SK-N-SH treated with all-trans-retinoic acid at 6 μM for 48 hours (cell line): Measurements from ENCODE around the gene HIRA.
"Not testable (repeated sequence)": the region's sequence is repeated elsewhere in the genome, so short reads cannot be mapped to it uniquely, and the experiment has no call there.

ENCODE experiments used
- ATAC-seq: fragments of 200-7000 bp; cut with Tn5 transposase; 3 replicates; pipeline ENCODE4 v1.9.1; 2020; ENCODE audit warnings: mild to moderate bottlenecking, moderate library complexity
- ARNTL ChIP-seq: fragments of 450-650 bp; formaldehyde crosslinking; IDR thresholded peaks from 2 replicates; pipeline ENCODE4 v1.5.0; 2020; ENCODE audit warnings: low read depth, mild to moderate bottlenecking, moderate library complexity, borderline replicate concordance
- BACH2 ChIP-seq: fragments of 250-450 bp; sonication (Bioruptor Pico); IDR thresholded peaks from 2 replicates; pipeline ENCODE4 v1.9.0; 2021; ENCODE audit warnings: mild to moderate bottlenecking, borderline replicate concordance
- CSDC2 ChIP-seq: fragments of 250-450 bp; sonication (Bioruptor Pico); IDR thresholded peaks from 2 replicates; pipeline ENCODE4 v1.5.0; 2020; ENCODE audit warnings: mild to moderate bottlenecking, moderate library complexity
- ESRRG ChIP-seq: fragments of 250-450 bp; sonication (Bioruptor Pico); IDR thresholded peaks from 2 replicates; pipeline ENCODE4 v1.6.1; 2021; ENCODE audit warnings: mild to moderate bottlenecking
- GLIS3 ChIP-seq: fragments of 250-450 bp; sonication (Bioruptor Pico); IDR thresholded peaks from 2 replicates; pipeline ENCODE4 v1.5.0; 2020; ENCODE audit warnings: mild to moderate bottlenecking, moderate library complexity
- ISL1 ChIP-seq: fragments of 250-450 bp; sonication (Bioruptor Pico); IDR thresholded peaks from 2 replicates; pipeline ENCODE4 v2.1.2; 2022; ENCODE audit warnings: mild to moderate bottlenecking, moderate library complexity
- PPARA ChIP-seq: fragments of 250-450 bp; sonication (Bioruptor Pico); IDR thresholded peaks from 2 replicates; pipeline ENCODE4 v1.5.0; 2020; ENCODE audit warnings: mild to moderate bottlenecking, borderline replicate concordance
- RARB ChIP-seq: fragments of 250-450 bp; sonication (Bioruptor Pico); IDR thresholded peaks from 2 replicates; pipeline ENCODE4 v1.8.0; 2021; ENCODE audit warnings: mild to moderate bottlenecking, moderate library complexity
- TCF4 ChIP-seq: fragments of 250-450 bp; sonication (Bioruptor Pico); IDR thresholded peaks from 2 replicates; pipeline ENCODE4 v1.8.0; 2021; ENCODE audit warnings: mild to moderate bottlenecking, moderate library complexity, borderline replicate concordance
- TOX ChIP-seq: fragments of 250-450 bp; sonication (Bioruptor Pico); IDR thresholded peaks from 2 replicates; pipeline ENCODE4 v1.8.0; 2021; ENCODE audit warnings: mild to moderate bottlenecking, moderate library complexity, borderline replicate concordance
- ZC3H10 ChIP-seq: fragments of 250-450 bp; sonication (Bioruptor Pico); IDR thresholded peaks from 2 replicates; pipeline ENCODE4 v1.5.1; 2021; ENCODE audit warnings: mild to moderate bottlenecking, moderate library complexity
- ZFP3 ChIP-seq: fragments of 250-450 bp; sonication (Bioruptor Pico); IDR thresholded peaks from 2 replicates; pipeline ENCODE4 v1.5.0; 2020; ENCODE audit warnings: mild to moderate bottlenecking, moderate library complexity
- ZFP30 ChIP-seq: fragments of 450-650 bp; formaldehyde crosslinking; IDR thresholded peaks from 2 replicates; pipeline ENCODE4 v1.5.0; 2022; ENCODE audit warnings: mild to moderate bottlenecking, moderate library complexity
- ZNF565 ChIP-seq: fragments of 450-650 bp; formaldehyde crosslinking; conservative IDR thresholded peaks from 2 replicates; pipeline ENCODE4 v1.5.0; 2020; ENCODE audit warnings: low read depth, mild to moderate bottlenecking, moderate library complexity
- ZNF70 ChIP-seq: fragments of 450-650 bp; formaldehyde crosslinking; IDR thresholded peaks from 2 replicates; pipeline ENCODE4 v1.5.0; 2020; ENCODE audit warnings: mild to moderate bottlenecking, moderate library complexity
- ZNF8 ChIP-seq: fragments of 450-650 bp; formaldehyde crosslinking; IDR thresholded peaks from 2 replicates; pipeline ENCODE4 v1.5.0; 2020; ENCODE audit warnings: mild to moderate bottlenecking, moderate library complexity
- TF ChIP-seq, protein P1 (sequence below): fragments of 250-450 bp; sonication (Bioruptor Pico); IDR thresholded peaks from 2 replicates; pipeline ENCODE4 v1.5.0; 2020; ENCODE audit warnings: mild to moderate bottlenecking, moderate library complexity
- TF ChIP-seq, protein P2 (sequence below): fragments of 250-450 bp; sonication (Bioruptor Pico); IDR thresholded peaks from 2 replicates; pipeline ENCODE4 v1.8.0; 2020; ENCODE audit warnings: mild to moderate bottlenecking, moderate library complexity, borderline replicate concordance
- TF ChIP-seq, protein P3 (sequence below): fragments of 250-450 bp; sonication (Bioruptor Pico); IDR thresholded peaks from 2 replicates; pipeline ENCODE4 v1.5.1; 2020; ENCODE audit warnings: low read depth, mild to moderate bottlenecking, moderate library complexity
- TF ChIP-seq, protein P4 (sequence below): fragments of 250-450 bp; sonication (Bioruptor Pico); IDR thresholded peaks from 2 replicates; pipeline ENCODE4 v1.8.0; 2021; ENCODE audit warnings: low read depth, mild to moderate bottlenecking, moderate library complexity, borderline replicate concordance

The HIRA gene

DNA sequence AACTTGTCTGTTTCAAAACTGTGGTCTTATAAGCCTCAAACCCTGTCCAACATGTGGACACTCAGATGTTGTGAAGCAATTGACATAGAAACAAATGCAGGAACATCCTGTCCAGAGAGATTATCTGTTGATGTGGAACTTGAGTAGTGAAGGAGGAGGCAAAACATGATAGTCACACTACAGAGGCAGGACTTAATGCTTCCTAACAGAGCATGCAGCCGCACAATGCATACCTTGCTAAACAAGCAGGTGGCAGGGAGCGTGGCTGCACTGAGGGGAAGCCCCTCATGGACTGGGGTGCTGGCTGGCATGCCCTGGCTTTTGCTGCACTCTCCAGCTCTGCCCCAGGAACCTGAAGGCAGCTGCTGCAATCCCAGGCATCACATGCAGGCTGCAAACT is 10.6 kb upstream of the HIRA start:
- no peak for ATAC-seq
- TF ChIP-seq, protein P1, sequence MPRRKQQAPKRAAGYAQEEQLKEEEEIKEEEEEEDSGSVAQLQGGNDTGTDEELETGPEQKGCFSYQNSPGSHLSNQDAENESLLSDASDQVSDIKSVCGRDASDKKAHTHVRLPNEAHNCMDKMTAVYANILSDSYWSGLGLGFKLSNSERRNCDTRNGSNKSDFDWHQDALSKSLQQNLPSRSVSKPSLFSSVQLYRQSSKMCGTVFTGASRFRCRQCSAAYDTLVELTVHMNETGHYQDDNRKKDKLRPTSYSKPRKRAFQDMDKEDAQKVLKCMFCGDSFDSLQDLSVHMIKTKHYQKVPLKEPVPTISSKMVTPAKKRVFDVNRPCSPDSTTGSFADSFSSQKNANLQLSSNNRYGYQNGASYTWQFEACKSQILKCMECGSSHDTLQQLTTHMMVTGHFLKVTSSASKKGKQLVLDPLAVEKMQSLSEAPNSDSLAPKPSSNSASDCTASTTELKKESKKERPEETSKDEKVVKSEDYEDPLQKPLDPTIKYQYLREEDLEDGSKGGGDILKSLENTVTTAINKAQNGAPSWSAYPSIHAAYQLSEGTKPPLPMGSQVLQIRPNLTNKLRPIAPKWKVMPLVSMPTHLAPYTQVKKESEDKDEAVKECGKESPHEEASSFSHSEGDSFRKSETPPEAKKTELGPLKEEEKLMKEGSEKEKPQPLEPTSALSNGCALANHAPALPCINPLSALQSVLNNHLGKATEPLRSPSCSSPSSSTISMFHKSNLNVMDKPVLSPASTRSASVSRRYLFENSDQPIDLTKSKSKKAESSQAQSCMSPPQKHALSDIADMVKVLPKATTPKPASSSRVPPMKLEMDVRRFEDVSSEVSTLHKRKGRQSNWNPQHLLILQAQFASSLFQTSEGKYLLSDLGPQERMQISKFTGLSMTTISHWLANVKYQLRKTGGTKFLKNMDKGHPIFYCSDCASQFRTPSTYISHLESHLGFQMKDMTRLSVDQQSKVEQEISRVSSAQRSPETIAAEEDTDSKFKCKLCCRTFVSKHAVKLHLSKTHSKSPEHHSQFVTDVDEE (CRISPR knock-in tag), result no peak
- TF ChIP-seq PPARA (CRISPR knock-in tag), result no peak
- TF ChIP-seq TCF4 (CRISPR knock-in tag), result no peak
- TF ChIP-seq GLIS3, result no peak
- no peak for TF ChIP-seq ZFP30 (CRISPR knock-in tag)

DNA sequence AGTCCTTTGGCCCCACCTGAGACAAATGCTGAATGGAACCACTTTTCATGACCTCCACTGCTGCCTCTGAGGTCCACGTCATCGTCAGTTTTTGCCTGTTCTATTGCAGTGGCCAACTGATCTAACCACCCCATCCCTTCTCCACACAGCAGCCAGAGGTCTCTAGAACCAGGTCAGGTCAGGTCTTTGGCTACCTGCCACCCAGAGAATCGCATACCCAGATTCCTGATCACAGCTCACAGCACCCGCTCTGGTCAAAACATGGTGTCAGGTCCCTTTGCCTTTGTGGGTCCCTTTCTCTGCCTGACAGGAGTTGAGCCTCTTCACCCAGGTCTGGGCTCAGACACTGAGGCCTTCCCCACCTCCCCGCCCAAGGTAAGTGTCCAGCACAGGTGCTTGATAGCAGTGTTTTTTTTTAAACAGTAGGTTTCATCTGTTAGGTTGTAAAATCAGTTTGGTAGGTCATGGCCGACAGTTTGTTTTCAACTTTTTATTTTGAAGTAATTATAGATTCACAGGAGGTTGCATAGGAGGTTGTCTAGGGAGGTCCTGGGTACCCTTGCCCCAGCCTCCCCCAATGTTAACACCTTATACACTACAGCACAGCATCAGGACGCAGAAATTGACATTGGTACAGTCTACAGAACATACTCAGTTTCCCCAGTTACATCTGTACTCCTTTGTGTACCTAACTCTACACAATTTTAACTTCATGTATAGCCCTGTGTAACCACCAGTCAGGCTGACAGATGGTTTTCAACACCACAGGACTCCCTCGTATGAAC is 9.1 kb upstream of the HIRA start:
- TF ChIP-seq ZFP3 (CRISPR knock-in tag), result no peak
- no peak for TF ChIP-seq CSDC2 (CRISPR knock-in tag)
- no peak for TF ChIP-seq ZNF8
- no peak for TF ChIP-seq ARNTL (CRISPR knock-in tag)
- TF ChIP-seq ZC3H10 (CRISPR knock-in tag), result no peak
- TF ChIP-seq, protein P2, sequence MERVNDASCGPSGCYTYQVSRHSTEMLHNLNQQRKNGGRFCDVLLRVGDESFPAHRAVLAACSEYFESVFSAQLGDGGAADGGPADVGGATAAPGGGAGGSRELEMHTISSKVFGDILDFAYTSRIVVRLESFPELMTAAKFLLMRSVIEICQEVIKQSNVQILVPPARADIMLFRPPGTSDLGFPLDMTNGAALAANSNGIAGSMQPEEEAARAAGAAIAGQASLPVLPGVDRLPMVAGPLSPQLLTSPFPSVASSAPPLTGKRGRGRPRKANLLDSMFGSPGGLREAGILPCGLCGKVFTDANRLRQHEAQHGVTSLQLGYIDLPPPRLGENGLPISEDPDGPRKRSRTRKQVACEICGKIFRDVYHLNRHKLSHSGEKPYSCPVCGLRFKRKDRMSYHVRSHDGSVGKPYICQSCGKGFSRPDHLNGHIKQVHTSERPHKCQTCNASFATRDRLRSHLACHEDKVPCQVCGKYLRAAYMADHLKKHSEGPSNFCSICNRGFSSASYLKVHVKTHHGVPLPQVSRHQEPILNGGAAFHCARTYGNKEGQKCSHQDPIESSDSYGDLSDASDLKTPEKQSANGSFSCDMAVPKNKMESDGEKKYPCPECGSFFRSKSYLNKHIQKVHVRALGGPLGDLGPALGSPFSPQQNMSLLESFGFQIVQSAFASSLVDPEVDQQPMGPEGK (CRISPR knock-in tag), result no peak
- TF ChIP-seq ZNF565 (CRISPR knock-in tag), result no peak
- TF ChIP-seq RARB (CRISPR knock-in tag), result no peak
- TF ChIP-seq, protein P1 (CRISPR knock-in tag), result no peak
- no peak for TF ChIP-seq ISL1
- TF ChIP-seq TCF4 (CRISPR knock-in tag), result no peak
- TF ChIP-seq, protein P3, sequence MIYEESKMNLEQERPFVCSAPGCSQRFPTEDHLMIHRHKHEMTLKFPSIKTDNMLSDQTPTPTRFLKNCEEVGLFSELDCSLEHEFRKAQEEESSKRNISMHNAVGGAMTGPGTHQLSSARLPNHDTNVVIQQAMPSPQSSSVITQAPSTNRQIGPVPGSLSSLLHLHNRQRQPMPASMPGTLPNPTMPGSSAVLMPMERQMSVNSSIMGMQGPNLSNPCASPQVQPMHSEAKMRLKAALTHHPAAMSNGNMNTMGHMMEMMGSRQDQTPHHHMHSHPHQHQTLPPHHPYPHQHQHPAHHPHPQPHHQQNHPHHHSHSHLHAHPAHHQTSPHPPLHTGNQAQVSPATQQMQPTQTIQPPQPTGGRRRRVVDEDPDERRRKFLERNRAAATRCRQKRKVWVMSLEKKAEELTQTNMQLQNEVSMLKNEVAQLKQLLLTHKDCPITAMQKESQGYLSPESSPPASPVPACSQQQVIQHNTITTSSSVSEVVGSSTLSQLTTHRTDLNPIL, result no peak
- TF ChIP-seq BACH2 (CRISPR knock-in tag), result no peak
- no peak for TF ChIP-seq ESRRG (CRISPR knock-in tag)
- TF ChIP-seq TOX (CRISPR knock-in tag), result no peak
- no peak for TF ChIP-seq ZNF70 (CRISPR knock-in tag)
- TF ChIP-seq, protein P4, sequence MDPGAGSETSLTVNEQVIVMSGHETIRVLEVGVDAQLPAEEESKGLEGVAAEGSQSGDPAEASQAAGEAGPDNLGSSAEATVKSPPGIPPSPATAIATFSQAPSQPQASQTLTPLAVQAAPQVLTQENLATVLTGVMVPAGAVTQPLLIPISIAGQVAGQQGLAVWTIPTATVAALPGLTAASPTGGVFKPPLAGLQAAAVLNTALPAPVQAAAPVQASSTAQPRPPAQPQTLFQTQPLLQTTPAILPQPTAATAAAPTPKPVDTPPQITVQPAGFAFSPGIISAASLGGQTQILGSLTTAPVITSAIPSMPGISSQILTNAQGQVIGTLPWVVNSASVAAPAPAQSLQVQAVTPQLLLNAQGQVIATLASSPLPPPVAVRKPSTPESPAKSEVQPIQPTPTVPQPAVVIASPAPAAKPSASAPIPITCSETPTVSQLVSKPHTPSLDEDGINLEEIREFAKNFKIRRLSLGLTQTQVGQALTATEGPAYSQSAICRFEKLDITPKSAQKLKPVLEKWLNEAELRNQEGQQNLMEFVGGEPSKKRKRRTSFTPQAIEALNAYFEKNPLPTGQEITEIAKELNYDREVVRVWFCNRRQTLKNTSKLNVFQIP, result no peak
- no peak for ATAC-seq

DNA sequence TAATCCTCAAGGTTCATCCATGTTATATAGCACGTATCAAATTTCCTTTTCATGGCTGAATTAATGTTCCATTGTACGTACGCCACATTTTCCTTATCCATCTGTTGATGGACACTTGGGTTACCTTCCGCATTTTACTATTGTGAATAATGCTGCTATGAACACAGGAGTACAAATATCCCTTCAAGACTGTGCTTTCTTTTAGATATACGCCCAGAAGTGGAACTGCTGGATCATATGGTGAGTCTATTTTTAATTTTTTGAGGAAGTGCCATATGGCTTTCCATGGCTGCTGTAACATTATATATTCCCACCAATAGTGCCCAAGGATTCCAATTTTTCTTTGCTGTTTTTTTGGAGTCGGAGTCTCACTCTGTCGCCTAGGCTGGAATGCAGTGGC is 6.8 kb upstream of the HIRA start:
- no peak for TF ChIP-seq TCF4 (CRISPR knock-in tag)
- no peak for TF ChIP-seq ZNF565 (CRISPR knock-in tag)
- no peak for ATAC-seq

DNA sequence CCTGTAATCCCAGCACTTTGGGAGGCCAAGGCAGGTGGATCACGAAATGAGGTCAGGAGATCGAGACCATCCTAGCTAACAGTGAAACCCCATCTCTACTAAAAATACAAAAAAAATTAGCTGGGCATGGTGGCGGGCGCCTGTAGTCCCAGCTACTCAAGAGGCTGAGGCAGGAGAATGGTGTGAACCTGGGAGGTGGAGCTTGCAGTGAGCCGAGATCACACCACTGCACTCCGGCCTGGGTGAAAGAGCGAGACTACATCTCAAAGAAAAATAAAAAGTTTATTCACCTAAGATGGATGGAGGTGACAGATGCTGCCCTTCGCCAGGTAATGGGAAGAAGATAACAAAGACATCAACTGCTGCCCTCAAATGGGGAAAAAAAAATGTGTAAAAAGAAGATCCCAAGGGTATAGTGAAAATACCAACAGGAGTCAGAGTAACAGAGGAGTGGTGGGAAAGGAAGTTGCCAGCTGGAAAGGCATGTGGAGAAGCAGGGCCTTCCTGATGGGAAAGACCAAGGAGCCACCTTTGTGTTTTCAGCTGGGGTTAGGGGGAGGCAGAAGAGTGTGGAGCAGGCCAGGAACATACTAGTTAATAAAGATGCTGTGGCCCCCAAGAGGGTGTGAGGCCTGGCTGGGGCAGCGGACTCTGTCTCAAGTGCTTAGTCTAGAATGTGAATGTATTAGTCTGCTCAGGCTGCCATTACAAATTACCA is 5.1 kb upstream of the HIRA start:
- ATAC-seq, result not testable (repeated sequence)
